Measurements from ENCODE around the gene KRT85. TPM values are rescaled to one million over a fixed set of nuclear protein-coding genes. Genes with fewer than 3 reads are reported as not detected.
"Not testable (repeated sequence)": the region's sequence is repeated elsewhere in the genome, so short reads cannot be mapped to it uniquely, and the experiment has no call there.

The KRT85 gene
- total RNA-seq = not detected
- long read RNA-seq = 0 reads

DNA sequence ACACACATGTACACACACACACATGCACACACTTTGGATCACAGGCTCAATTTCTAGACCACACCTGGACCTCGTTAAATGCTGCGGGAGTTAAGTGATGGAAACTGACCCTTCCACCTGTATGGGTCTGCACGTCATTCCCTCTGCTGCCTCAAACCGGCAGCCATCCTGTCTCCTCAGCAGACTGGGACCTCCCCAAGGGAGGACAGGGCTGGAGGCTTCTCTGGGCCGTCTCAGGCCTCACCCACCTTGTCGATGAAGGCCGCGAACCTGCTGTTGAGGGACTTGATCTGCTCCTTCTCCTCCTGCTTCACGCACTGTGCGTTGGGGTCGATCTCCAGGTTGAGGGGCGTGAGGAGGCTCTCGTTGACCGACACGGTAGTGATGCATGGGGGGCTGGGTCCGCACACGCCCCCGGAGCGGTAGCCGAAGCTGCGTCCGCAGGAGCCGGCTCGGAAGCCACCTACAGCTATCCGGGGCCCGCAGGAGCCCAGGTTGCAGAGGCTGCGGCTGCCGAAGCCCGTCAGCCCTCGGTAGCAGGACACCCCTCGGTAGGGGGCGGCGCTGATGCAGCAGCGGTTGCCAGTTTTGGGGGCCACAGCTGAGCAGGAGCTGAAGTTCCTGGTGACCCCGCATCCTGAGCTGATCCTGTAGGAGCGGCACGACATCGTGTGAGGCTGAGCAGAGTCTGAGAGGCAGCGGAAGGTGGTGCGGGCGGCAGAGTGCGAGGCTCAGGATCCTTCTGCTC, at the start of gene KRT85:
TSS of gene KRT85 (minus strand) at position 744 of the 748 bp plus-strand sequence. CDS start at position 668, 76 bp downstream.
- peak; percentile 55 for DNase-seq (ENCODE audit: low spot score)
- intact Hi-C loops (cut with DNase I) = no loop called here

DNA sequence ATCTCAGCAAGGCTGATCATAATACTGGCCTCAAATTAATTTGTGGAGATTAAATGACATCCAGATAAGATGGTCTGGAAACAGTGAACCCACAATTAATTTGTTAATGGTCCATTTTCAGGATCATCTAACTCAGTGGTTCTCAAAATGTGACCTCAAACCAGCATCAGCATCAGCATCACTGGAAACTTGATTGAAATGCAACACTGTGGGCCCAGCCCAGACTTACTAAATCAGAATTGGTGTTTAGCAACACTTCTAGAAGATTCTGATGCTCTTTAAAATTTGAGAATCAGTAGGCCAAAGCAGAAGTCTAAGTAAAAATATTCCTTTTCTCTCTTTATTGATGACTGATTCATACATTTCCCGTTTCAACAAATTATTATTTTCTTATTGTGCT, 49.5 kb upstream of the KRT85 start:
- DNase-seq (ENCODE audit: low spot score) = no peak
- intact Hi-C loops (cut with DNase I) = no loop called here

DNA sequence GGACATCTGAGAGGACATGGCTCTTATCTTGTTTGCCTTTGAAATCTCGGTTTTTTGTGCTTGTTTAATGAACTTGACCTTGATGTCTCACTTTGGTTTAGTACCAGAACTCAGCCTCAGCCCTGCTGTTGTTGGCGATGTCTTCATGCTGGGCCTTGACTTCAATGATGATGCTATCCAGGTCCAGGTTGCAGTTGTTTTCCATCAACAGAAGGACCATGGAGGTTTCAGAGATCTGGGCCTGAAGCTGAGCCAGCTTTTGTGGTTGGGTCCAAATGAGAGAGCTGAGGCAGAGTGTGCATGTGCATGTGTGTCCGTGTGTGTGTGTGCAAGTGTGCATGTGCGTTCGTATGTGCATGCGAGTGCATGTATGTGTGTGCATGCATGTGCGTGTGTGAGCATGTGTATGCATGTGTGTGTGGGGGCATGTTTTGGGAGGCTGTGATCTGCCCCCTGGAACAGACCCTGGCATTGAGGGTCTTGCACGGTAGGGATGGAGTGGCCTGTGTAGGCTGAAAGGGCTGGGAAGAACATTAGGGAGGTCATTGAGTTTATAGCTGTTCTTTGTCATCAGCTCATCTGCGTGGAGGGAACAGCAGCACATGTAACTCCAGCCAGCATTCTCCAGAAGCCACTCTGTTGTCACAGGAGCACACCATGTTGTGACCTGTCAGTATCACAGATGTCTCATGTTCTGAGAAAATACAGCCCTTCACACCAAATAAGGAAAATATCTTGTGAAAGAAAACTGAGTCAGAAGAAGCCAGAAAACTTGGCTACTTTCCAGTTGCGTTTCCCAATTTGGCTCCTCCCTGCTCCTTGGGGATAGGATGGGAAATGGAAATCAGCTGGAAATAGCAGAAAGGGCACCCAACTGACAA, 48.8 kb upstream of the KRT85 start:
- no peak for DNase-seq (ENCODE audit: low spot score)
- intact Hi-C loops (cut with DNase I) = no loop called here

DNA sequence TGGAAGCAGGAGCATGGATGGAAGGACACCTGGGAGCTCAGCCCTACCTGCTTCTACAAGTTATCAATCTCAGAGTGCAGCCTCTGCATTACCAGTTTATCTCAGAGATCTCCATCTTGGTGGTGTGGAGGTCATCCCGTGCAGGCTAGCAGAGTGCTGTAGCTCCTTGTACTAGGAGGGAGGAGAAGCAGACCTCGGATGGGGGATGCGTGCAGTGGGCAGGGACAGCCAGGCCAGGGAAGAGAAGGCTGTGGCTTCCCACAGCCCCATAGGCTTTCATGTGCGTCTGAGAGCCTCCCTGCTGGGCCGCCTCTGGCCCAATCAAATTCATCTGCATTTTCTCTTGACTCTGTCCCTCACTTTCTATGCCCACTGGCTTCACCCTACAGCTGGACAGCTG, 47.7 kb upstream of the KRT85 start:
- intact Hi-C loops (cut with DNase I) = no loop called here
- DNase-seq (ENCODE audit: low spot score) = no peak

DNA sequence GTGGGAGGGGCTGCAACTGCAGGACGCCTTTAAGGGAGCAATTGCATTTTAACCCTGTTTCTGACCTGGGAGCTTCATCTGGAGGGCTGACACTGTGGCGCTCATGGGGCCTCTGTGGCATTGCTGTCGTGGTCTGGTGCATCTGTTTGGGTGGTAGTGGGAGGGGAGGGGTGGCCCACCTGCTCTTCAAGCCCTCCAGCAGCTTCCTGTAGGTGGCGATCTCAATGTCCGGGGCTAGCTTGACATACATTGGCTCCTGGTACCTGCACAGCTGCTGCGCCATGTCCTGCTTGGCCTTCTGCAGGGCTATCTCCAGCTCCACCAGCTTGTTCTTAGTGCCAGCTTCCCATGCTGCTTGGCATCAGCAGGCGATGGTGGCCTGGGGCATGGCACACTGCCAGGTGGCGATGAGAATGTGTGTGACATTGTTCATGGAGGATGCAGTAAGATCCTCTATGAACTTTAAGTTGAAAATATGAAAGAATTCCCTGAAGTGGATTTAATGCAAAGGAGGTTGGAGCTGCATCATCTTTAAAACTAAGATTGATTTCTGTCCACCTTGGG, 46.6 kb upstream of the KRT85 start:
- intact Hi-C loops (cut with DNase I) = no loop called here
- DNase-seq (ENCODE audit: low spot score) = no peak

DNA sequence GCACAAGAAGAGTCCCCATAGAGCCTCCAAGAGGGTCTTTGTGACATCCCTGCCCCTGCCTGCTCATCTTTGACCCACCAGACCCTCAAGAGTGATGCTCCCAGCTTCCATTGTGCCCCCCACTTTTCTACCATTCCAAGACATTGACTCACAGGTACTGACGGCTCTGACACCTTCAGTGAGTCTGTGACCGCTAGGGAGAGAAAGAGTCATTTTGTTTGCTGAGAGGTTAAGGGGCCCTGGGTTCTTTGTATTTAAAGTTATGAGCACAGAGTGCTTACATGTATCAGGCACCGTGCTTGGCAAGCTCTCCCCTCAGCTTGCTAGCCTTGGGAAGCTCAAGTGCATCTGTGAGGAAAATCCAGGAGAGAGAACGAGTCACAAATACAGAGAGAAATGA, 45.9 kb upstream of the KRT85 start:
- no peak for DNase-seq (ENCODE audit: low spot score)

DNA sequence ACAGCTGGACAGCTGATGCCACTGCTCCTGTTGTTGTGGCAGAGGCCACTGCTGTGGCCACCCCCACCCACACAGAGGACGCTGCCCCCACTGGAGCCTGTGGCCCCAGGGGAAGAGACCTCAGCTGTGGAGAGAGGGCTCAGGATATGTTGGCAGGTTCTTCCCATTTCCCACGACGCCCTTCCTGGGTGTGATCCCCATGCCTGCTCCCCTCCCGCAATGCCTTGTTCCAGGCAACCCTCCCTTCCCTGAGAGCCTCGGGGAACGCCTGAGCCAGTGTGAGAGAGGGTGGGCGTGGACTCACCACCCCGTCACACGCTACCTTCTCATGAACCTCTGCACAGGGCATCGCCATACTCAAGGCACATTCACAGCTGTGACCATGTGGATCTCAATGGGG, 44.5 kb upstream of the KRT85 start:
- DNase-seq (ENCODE audit: low spot score) = no peak
- intact Hi-C loops (cut with DNase I) = no loop called here

More for the DNA sequence above, 45.9 kb upstream of the KRT85 start:
- intact Hi-C loops (cut with DNase I) = no loop called here

DNA sequence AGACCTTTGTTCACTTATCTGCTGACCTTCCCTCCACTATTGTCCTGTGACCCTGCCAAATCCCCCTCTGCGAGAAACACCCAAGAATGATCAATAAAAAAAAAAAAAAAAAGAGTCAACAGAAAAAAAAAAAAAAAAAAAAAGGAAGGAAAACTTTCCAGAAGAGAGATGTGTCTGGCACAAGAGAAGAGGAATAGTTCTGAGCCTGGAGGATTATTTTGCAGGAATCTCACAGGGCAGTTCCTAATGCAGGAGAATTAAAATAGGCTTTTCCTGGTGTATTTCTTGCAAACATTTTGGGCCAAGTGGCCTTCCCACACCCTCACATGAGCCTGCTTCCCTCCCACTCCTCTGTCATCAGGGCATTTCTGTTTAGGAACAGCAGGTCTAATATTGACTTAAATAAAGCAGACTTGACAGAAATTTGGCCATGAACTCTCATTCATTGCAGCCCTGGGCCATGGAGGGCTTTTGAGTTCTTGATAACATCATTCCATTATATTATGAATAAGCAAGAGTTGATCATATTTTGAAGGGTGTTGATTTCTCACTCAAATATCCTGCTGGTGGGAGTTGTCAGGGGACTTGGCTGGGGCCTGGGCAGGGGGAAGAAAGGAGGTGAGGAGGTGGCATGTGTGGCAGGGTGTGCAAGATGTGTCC, 43.4 kb upstream of the KRT85 start:
- DNase-seq (ENCODE audit: low spot score); intact Hi-C loops (cut with DNase I): not testable (repeated sequence)

DNA sequence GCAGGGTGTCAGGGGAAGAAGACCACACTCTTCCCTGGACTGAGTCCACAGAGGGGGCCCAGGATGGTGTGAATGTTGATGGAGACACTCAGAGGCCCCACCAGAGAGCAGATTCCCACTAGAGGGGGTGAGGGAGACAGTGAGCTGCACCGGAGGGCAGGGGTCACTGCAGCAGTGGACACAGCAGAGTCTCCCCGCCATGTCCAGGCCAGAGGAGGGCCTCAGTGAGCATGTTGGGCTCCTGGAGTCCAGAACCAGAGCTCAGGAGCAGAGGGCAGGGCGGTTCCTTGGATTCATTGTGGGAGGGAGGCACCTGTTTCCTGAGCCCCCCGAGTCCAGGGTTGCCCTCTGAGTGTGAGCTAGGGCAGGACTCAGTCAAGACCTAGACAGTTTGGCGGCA, 40.6 kb upstream of the KRT85 start:
- DNase-seq (ENCODE audit: low spot score) = no peak
- intact Hi-C loops (cut with DNase I) = no loop called here

DNA sequence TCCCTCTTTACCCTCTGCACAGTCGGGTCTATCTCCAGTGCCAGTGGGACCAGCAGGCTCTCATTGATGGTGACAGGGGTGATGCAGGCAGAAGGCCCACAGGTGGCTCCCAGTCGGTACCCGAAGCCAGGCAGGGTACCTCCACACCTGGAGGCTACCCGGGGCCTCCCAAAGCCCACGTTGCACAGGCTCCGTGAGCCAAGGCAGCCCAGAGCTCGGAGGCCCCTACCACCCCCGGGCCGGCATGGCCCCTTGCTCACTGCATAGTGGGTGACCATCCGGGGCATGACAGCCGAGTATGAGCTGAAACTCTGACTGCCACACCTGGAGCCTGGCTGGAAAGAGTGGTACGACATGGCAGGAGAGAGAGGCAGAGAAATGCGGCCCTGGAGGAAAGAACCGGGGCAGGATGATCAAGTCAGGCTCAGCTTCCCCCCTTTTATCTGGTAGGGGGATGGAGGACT, 38.7 kb upstream of the KRT85 start, which contains the start of gene KRT82:
TSS of gene KRT82 (minus strand) at position 414 of the 464 bp plus-strand sequence. CDS start at position 356, 58 bp downstream.
- DNase-seq (ENCODE audit: low spot score) = no peak
- intact Hi-C loops (cut with DNase I) = no loop called here

DNA sequence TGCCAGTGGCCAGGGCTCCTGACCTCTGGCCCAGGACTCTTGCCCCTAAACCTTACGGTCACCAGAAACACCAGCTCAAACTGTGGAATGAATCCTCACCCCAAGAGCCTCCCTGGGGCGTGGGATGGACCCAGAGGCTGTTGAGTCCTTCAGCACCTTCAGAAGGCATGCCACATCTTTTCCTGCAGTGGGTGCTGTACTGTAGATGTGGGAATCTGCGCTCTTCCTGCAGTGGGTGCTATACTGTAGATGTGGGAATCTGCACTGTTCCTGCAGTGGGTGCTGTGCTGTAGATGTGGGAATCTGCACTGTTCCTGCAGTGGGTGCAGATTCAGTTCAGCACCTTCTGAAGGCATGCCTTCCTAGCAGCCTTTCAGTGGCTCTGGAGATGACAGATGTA, 37.7 kb upstream of the KRT85 start:
- intact Hi-C loops (cut with DNase I) = no loop called here
- no peak for DNase-seq (ENCODE audit: low spot score)

DNA sequence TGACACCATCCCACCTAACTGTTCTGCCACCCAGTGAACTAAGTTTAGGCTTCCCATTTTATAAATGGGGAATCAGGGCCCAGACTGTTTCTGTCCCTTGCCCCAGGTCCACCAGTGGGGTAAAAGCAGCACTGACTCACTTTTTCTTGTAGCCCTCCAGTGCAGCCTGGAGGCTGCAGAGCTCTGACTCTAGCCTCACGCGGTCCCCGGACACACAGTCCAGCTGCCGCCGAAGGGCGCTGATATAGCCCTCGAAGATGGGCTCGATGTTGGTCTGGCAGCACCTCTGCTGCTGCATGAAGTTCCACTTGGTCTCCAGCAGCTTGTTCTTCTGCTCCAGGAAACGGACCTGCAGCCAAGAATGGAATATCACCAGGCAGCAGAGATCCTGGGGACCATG, 36.3 kb upstream of the KRT85 start:
- intact Hi-C loops (cut with DNase I) = no loop called here
- no peak for DNase-seq (ENCODE audit: low spot score)

DNA sequence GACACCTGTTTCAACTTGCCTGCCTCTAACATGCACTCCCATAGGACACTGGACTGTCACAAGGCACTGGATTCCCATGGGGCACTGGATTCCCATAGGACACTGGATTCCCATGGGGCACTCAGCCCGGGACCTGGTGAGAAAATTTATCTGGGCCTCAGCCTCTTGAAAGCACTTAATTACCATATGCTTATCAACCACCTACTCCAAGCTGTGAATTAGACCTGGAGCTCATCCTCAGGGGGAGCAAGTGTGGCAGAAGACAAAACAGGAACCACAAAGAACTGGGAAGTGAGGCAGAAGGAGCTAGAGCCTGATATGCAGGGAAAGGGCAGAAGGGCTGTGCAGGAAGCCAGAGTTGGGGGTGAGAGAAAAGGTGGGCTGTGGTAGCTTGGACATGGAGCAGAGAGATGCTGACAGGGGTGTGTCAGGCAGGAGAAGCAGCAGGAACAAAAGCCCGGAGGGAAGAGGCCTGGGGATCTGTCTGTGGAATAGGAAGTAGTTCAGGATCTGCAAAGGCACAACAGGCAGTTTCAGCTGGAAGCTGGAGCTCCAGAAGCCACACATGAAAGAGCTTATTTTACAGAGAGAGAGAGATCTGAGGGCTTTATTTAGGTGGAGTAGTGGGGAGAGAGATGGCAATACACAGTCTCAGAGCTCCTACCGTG, 35.7 kb upstream of the KRT85 start:
- intact Hi-C loops (cut with DNase I) = no loop called here
- no peak for DNase-seq (ENCODE audit: low spot score)

DNA sequence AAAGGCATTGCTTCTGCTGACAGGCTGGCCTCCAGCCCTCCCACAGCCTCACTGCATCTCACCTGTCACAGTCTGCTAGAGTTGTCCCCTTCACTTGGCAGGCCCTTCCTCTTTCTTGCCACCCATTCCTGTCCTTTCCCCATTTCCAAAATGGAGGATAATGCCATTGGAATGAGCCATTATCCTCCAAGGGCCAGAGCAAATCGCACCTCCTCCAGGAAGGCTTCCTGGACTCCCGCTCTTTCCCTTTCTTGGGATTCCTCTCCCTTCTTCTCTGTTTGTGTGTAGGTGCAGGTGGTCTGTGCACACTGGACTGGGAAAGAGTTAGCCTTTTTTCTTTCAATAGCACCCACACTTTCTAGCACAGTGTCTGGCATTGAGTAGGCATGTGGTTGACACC, 35.1 kb upstream of the KRT85 start:
- no peak for DNase-seq (ENCODE audit: low spot score)
- intact Hi-C loops (cut with DNase I) = no loop called here

DNA sequence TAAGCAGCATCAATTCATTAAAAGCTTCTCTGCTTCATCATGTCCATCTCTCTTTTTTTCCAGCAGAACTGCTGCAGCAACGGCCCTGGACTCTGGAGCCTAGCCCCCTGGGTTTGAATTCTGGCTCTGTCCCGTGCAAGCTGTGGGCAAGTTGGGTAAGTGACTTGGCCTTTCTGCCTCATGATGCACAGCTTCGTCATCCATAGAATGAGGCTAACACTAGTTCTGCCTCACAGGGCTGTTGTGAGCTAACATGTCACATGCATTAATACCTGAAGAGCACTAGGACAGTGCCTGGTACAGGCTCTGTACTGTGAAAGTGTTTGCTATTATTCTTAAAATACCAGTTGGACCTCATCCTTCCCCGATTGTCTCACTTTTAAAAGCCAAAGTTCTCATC, 34.6 kb upstream of the KRT85 start:
- intact Hi-C loops (cut with DNase I) = no loop called here

DNA sequence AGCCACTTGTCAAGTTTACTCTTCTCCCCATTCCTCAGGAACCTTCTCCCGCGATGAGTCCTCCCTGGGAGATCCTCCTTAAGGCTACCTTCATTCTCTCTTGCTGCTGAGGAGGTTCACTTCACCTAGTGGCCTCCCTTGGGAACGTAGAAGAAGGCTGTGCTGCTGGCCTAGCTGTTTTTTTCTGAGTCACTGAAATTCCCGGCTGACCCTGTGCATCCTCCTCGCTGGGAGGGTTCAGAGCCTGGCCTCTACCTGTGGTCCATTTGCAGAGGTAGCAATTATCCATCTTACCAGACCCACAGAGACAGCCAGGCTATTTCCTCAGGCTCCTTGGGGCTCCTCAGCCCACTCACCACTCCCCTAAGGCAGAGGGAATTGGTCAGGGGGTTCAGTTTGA, 34.2 kb upstream of the KRT85 start:
- intact Hi-C loops (cut with DNase I) = no loop called here
- DNase-seq (ENCODE audit: low spot score) = no peak

More for the DNA sequence above, 34.6 kb upstream of the KRT85 start:
- no peak for DNase-seq (ENCODE audit: low spot score)

DNA sequence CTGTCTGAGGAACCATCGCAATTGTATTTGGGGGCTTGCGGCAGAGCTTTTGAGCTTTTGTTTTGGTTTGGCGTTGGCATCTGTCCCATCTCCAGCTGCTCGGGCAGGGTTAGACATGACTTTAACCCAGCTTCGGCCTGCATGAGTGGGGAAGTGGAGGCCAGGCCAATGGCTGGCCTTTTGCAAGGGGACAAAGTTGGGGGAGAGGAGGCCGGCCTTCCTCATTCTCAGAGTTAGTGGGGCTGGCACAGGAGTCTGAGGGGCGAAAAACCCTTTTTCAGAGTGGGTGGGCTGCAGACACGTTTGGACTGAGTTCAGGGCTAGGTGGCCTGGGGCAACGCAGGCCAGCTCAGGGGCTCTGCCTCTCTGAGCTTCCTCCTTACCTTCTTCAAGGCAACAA, 33.6 kb upstream of the KRT85 start:
- intact Hi-C loops (cut with DNase I) = no loop called here
- DNase-seq (ENCODE audit: low spot score) = no peak

DNA sequence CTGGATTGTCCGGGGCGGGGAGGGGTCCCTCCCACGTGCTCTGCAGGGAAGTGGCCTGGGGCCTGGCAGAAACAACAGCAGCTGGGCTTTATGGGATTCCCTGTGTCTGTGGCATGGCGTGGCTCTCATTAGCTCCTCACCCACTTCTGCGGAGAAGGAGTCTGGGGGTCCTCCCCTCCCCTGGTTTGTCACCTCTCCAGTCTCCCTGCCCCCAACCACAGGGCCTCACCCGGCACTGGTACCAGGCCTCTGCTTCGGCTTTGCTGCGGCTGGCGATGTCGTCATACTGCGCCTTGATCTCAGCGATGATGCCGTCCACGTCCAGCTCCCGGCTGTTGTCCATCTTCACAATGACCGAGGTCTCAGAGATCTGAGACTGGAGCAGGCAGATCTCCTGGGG, 32.5 kb upstream of the KRT85 start:
- intact Hi-C loops (cut with DNase I) = no loop called here
- no peak for DNase-seq (ENCODE audit: low spot score)

DNA sequence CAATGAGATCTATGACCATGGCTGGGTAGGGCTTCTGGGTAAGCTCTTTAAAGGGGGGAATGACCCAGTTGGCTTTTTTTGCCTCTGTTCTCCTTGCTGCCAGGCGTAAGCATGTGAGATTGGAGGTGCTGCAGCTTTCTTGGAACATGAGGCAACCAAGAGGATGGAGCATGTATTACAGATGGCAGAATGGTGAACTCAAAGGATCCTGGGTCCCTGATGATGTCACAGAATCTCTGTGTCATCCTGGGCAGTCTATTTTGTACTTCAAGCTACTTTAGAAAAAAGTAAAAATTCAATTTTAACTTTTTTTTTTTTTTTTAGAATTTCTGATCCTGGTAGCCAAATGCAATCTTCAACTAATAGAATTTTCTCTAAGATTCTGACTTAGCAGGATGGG, 30.9 kb upstream of the KRT85 start:
- intact Hi-C loops (cut with DNase I) = no loop called here
- no peak for DNase-seq (ENCODE audit: low spot score)

Data from cardiac septum (tissue), 1 donor.